Stimulated activated CD8-positive, alpha-beta memory T cell treated with anti-CD3 and anti-CD28 coated beads, Interleukin-15, amount 100 ng/mL, for 1 hour (primary cell): ENCODE data around the gene HOXA4.

Source experiments
- DNase-seq: peaks from one replicate; pipeline ENCODE4 v3.0.0-alpha.2; 2020; ENCODE audit warnings: low read depth

Gene HOXA4

DNA sequence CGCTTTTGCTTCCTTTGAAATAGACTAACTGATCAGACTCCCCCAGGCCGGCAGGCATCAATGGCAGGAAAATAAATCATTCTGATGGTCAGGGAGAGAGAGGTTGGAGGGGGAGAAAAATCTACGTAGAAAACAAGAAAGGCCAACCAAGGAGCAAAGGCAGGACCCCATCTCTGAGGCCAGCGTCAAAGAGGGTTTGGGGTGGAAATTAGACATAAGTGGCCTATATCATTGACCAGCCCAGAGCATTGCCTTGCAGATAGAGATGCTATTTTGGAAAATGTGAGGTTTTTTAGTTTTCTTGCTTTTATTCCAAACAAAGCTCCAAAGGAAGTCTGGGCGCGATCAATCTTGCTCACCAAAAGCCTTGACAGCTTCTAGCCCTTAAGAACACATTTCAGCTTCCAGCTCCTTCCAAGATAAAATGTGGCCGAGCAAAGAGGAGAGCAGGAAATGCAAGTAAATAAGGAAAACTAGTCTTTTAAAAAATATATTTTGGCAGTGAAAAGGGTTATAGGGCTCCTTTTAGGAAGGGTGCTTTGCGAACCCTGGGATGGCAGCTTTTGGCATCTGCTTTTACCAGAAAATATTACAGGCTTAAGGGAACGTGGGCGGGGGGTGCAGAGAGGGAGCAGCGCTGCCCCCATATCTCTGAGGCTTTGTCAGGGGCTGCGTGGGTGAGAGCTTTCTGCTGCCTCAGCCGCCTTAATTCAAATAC lies 26.1 kb downstream of the HOXA4 start:
- DNase-seq, result no peak

DNA sequence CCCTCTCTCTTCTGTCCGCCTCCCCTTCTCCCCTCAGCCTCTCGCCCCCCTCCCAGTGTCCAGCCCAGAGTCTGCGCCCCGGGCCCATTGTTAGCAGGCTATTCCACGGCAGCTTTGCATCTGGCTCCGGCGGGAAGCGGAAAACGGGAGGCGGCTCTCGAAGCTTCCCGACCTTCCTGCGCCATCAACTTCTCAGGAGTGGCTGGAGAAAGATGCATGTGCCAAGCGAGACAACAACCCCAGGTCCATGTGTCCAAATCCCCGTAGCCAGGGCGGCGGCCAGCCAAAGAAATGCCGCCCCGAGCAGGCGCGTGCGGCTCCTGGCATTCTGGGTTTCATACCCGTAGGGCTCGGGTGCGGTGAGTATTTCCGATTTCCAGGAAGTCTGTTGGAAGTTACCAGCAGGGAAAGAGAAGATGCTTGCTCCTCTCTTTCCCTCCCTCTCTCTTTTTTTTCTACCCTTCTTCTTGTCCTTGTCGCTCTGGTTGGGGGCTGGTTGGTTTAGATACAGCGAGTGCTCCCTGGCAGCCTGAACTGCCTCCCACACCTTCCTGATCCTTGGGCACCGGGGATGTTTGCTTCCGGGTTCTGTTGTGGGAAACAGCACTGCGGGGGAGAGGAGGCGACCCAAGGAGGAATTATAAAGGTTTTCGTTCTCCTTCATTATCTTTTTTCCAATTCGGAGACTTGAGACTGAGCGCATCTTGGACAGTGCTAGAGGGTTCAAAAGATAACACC lies 26.9 kb downstream of the HOXA4 start:
- DNase-seq, result no peak

DNA sequence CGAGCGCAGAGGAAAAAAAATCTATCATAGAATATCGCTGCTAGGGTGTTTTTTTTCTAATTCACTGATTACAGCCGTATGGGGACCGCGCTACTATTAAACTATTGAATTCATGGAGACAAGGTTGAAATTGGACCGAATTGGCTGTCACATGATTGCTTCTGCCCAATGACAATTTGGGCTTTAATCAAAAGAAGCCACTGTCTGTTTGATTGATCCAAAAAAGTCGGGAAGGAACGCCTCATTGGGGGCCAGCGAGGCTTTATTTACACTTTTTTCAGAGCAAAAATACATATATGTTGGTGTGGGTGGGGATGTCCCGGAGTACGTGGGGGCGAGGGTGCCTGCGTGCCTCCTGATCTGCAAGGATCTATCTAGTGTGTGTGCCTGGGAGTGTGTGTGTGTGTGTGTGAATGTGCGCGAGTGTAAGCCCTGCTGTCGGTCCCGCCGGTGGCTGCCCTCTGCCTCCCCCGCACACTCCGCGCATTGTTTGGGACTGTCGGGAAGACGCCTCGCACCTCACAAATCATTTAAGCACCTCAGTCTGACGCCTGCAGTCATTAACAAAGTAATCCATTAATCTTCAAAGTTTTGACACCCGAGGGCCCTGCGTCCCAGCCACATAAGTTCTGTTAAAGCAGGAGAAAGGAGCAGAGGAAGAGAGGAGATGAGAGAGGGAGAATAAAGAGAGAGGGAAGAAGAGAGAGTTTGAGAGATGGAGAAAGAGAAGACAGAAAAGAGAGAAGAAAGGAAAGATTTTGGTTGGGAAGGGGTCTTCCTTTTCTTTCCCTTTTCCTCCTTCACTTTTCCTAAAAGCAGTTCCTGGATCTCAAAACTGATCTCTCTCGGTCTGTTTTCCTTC lies 27.7 kb downstream of the HOXA4 start, which contains the start of gene HOXA2:
Gene HOXA2, minus strand, starts transcription at position 103 of the 862 bp plus-strand sequence. CDS start 183 bp downstream, outside the sequence.
- DNase-seq, result no peak

DNA sequence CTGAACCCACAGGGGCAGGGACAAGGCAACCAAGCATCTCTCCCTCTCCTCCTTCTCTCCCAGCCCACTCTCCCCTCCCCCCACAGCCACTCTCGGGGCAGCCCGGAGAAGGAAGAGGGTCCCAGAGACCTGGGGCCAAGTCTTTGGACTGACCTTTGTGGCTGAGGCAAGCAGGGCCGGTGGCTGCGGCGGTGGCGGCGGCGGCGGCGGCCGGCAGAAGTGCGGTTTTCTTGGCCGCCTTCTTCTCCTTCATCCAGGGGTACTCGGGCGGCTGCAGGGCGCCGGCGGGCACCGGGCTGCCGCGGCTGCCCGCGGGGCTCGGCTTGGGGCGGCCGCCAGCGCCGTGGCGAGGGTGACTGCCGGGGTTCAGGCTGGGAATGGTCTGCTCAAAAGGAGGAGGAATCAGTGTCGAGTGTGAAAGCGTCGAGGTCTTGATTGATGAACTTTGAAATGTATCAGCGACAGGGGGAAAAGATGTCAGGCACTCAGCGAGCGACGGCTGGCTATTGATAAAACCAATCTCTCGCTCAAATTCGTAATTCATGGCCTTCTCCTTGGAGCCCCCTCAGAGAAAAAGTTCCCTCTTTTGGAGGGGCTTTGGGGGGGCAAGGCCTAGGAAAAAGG lies 28.5 kb downstream of the HOXA4 start:
- no peak for DNase-seq

- no peak for DNase-seq
Measured at GRCh38 chr7:27101171-27101956, 29.2 kb downstream of the HOXA4 start.

DNA sequence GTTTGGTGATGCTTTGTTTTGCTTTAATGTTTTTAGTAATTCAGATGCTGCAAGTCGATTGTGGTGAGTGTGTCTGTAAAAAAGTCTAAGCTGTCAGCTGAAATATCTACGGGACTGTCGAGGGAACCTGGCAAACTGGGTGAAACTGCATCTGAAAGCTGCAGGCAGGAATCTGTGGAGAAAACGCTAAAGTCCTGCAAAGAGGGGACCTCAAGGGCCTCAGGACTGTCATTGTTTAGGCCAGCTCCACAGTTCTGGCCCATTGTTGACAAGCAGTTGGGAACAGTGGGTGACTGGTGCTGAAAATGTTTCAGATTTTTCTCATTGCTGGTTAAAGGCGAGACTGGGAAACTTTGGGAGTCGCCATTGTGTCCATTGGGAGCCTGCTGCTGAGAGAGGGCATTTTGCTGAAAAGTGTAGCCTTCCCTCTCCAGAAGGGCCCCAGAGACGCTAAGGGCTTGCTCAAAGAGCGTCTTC lies 29.8 kb downstream of the HOXA4 start:
- DNase-seq, result no peak

DNA sequence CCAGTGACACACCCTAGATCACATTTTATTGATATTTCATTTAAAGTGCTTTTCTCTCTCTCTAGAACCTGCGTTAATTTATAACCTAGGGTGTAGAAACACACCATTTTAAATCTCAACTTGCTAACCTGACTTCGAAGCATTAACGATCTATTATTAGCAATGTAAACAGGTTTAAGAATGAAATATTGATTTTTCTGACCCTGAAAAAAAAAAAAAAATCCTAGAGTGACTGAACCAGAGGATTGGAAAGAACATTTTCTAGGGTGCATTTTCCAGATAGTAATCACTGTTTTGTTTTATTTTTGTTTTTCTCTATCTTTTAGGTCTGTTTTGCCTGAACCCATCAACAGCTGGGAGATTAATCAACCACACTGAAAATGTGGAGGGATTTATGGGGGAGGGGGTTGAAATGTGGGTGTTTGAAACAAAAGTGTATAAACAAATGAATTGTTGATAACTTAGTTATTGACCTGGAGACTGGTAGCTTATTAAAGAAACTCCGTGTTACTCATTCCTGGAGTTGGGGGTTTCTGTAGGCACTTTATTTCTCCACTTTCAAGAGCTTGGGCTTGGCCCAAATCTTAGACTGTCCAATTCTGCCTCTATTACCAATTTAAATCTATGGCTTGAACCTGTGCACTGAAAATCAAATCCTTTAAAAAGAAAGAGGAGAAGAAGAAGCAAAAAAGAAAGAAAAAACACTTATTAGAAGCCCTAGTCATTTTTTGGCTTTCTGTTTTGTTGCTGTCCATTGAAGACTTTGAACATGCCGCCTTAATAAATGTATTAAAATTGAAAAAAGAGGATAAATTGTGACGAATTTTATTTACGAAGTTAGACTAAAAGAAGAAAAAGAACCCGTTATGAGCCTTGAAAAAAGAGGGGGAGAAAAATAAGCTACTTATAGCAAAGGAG lies 30.8 kb downstream of the HOXA4 start:
- no peak for DNase-seq

DNA sequence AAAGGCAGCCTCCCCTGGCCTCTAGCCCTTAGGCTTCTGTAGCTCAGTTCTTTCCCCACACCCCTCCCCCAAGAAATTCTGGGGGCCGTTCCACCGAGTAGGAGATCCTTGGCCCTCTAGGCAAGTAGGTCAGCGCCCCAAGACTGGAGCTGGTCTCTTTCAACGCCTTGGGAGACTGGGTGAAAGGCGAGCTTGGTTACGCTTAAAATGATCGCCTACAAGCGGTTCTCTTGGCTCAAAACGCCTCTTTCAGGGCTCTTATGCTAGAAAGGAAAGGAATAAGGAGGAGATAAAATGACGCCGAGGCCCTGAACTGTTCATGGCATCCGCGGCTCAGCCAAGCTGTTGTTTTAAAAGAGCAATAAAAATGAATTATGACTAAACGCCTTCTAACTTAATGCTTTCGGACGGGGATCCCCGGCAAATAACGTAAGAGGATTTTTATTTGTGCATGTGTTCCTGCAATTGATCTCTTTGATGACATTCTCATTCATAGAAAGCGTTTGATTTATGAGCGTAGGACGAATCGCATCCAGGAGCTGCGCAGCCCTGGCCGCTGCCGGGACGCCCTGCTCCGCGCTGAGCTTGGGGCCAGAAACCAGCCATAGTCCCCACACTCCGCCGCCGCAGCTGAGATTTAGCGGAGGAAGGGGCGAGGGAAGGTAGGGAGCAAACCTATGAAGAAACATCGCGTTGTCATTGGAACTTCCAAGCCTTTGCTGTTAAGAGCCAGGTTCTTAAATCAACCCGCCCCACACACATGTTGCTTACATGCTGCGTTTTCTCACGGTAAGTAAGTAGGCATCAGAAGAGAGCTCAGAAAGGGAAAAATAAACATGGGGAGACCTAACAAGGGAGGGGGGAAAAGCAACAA lies 31.7 kb downstream of the HOXA4 start:
- no peak for DNase-seq

DNA sequence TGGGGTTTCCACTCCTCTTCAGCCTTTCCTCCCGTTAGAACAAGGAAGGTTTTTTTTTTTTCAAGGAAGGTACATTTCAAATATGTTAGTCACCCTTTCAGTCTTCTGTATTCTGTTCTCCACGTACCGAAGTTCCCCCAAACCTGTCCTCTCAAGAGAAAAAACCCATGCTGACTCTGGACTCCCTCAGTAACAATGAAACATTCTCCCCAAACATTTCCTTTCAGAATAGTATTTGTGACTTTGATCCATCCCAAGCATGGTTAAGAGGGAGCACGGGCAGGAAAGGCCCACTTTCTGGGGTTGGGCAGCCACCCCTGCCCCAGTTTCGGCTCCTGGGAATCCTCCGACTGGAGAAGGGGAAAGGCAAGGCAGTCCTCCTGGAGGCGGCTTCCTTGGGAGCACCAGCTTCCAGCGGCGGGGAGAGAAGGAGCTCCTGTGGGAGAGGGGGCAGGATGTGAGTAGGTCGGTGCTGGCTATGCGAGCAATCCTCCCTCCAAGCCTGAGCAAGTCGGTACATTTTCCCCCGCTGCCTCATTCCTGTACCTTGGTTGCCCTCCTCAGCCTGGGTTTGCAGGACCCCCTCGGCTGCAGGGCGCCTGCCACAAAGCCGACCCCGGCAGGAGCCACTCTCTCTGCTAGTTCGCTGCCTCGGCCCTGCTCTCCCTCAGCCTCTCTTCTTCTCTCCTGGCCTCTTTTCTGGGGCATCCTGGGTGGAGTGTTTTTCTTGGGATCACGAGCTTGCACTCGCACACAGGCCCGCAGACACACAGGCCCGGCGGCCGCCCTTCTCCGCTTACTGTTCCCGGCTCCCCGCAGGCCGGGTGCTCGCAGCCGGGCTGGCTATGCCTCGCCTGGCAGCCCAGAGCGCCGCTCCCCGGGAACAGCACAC lies 32.6 kb downstream of the HOXA4 start:
- no peak for DNase-seq

- DNase-seq, result no peak
Measured at GRCh38 chr7:27096768-27097514, 33.6 kb downstream of the HOXA4 start.

GRCh38 chr7:27095897-27096767 lies 34.4 kb downstream of the HOXA4 start, which contains the start of gene HOXA1:
Gene HOXA1, minus strand, starts transcription at chr7:27096000. Its CDS starts 88 bp downstream, at chr7:27095912.
- DNase-seq, result peak; percentile 44

DNA sequence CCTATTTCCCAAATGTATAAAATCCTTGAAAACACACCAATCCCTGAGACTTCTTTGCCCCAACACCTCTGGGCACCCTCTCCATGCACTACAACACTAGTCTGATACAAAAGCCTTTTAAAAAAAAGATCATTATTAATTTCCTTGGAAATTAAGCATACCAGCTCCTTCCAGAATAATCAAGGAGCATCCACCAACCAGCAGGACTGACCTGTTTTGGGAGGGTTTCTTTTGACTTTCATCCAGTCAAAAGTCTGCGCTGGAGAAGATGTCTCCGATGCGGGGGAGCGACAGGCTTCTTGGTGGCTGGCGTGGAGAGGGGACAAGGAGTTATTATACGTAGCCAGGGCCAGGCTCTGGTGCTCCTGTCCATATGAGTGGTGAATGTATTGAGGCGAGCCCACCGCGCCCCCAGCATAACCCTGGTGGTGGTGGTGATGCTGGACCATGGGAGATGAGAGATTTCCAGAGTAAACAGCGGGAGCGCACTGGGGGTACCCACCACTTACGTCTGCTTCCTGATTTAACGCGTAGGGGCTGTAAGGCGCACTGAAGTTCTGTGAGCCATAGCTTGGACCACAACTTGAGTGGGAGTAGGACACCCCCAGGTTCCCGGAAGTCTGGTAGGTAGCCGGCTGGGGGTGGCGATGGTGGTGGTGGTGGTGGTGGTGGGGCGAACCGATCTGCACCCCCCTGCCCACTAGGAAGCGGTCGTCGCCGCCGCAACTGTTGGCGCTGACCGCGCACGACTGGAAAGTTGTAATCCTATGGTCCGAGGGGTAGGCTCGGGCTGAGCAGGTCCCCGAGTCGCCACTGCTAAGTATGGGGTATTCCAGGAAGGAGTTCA lies 35.3 kb downstream of the HOXA4 start:
- DNase-seq, result no peak

- DNase-seq, result no peak
Measured at GRCh38 chr7:27094304-27095049, 36.1 kb downstream of the HOXA4 start.

DNA sequence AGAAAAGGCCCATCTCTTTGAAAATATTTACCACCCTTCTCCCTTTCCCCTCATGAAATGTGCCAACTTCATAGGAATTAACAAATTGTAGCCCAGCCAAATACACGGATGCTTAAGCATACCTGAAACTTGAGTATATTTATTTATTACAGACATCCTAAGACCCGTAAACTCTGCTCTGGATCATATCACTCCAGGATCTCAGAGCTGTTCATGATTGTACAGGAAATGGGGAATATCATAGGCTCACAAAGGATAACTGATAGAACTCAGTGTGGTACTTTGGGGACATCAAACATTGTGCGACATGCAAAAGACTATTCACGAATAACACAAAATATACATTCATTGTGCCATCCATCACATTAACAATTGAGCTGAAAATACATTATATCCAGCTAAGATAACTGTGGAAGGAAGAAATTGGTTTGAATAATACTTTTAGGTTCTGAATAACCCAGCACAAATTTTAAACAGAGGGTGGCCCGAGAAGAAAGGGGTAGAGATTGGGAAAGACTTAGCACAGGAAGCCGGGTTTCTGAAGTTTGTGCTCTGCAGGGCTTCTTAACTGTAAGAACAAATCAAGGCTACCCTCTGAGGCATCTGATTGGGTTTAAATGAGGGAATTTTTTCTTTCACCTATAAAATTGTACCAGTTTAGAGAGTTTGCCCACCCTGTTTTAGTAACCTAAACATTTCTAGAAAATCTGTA lies 37.2 kb downstream of the HOXA4 start:
- DNase-seq, result no peak
